Activated effector memory CD4-positive, alpha-beta T cell treated with Interleukin-2 at 50 U/mL for 16 hours (primary cell): ENCODE data around the gene BORCS6.
"Not testable (repeated sequence)": the region's sequence is repeated elsewhere in the genome, so short reads cannot be mapped to it uniquely, and the experiment has no call there.

Experiments used
- DNase-seq: peaks from one replicate; pipeline ENCODE4 v3.0.0-alpha.2; 2020

BORCS6 gene

DNA sequence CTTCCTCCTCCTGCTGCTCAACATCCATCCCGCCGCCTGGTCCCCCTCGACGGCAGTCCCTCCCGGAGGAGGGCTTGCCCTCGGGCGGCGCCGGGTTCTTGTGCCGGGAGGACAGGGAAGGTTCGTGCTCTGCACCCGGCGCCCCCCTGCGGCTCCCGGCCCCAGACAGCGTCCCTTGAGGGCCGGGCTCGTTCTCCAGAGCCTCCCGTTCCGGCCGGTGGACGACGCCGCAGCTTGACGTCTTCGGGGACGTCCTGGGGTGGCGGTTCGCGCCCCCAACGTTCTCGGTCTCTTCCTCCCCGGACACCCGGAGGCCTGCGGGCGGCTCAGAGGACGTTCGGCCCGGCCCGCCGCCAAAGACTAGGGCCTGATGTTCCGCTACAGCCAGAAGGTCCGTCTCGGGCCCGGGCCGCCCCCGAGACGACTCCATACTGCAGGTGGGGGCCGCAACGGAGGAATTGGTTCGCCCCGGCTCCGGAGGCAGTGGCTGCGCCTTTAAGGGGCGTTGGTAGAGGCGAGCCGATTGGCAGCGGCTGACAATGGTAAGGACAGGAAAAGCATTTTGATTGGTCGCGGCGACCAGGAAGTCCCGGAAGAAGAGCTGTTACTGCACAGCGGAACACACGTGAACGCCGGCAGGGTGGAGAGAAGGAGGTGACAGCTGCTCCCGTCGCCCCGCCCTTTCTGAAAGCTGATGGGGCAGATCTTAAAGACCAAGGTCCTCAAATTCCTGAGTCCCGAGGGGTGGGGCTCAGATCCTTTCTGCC, at the start of gene BORCS6:
BORCS6 (minus strand) TSS at position 470 of the 767 bp plus-strand sequence; CDS start at position 430, 40 bp downstream.
- peak; percentile 90 for DNase-seq

DNA sequence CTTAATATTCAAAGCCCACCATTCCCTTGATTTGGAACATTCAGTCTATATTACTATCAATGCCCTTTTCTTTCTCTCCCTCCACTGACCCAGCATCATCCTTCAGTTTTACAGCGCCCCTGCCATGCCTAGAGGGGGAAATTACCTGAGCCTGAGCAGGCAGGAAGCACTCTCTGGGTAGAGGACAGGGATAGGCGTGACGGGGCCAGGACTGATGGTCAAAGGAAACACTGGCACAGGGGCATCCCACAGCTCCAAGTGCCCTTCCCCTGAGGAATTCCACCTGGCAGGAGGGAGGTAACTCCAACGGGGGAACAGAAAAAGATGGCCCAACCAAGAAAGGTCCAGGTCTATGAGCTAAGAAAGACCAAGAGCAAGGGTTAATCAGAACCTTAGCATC, 47.9 kb upstream of the BORCS6 start:
- DNase-seq = no peak

DNA sequence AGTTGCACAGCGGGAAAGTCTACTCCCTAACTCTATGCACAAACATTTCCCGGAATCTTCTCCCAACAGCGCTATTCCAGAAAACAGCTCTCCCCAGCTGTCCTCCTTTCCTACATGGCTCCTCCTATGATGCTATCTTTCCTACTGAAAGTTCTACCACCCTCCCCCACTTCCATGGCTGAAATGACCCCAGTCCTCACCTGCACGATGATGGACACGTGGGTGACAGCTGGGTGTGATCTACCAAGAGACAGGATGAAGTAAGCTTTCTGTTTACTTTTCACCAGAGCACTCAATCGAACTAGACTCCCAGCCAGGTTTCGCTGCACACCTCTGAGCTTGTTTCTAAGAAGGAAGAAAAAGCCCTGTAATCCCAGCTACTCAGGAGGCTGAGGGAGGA, 47.2 kb upstream of the BORCS6 start:
- DNase-seq = no peak

DNA sequence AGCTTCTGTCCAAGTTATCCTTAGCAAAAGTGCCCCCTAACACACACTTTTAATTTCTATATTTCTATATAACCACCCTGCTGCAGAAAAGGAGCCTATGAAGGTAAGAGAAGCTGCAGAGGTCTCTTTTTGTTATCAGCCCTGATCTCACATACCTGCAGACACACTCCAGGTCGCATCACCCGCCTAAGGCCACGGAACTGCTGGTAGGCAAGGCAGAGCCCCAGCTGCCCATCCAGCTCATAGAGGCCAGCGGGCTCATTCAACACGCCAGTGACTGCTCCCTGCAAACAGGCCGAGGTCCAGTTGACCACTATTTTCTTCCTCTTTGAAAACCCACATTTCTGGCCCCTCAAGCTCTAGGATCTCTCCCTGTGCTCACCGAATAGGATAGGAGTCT, 45.7 kb upstream of the BORCS6 start:
- DNase-seq = no peak

DNA sequence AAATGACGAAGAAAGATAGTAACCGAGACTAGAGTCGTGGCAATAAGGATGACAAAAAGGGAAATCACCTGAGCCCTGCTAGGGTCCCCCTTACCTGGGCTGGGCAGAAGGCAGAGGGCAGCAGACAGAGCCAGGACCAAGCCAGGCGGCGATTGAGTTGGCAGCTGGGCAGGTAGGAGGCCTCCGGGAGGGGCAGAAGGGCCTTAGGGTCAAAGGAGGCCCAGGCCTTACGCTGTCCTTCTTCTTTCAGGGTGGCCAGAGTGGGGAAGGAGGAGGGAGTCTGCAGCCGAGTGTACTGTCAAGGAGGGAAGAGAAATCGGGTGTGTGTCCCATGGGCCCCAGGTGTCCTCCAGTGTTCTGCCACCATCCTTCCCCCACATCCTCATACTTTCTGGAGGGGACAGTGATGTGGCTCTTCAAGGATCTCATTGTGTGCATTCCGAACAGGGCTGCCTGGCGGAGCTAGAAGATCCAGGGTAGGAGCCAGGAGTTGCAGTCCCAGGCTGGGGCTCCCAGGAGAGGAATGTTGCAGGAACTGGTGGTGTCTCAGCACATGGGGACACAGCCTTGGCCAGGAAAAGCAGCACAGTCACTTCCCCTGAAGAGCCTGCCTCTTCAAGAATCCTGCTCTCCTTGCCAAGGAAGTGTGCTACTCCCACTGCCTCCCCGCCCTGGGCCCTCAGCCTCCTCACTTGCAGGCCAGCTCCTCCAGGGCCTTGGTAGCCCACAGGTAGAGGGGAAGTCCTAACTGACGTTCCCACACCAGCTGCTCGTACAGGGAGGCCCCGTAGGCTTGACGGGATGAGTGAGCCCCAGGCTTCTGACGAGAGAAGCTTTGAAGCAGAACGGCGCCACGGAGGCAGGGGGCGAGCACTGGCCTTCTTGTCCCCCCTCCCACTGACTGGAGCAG, 44.6 kb upstream of the BORCS6 start:
- DNase-seq = no peak

DNA sequence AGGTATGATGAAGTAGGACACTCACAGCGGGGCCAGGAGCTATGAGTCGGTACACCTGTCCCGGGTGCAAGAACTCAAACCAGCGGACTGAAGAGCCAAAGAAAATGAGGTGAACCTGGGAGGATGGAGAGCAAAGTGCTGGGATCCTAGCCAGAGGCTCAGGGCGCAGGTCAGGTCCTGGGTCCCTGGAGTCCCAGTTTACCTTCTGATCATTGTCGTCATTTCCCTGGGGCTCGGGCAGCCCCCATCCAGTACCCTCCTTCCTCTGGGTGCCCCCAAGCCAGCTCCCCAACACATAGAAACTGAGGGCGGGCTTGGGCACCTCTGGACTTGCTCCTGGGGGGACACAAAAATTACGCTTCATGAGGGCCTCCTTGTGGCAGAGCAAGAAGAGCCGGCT, 41.7 kb upstream of the BORCS6 start:
- no peak for DNase-seq

DNA sequence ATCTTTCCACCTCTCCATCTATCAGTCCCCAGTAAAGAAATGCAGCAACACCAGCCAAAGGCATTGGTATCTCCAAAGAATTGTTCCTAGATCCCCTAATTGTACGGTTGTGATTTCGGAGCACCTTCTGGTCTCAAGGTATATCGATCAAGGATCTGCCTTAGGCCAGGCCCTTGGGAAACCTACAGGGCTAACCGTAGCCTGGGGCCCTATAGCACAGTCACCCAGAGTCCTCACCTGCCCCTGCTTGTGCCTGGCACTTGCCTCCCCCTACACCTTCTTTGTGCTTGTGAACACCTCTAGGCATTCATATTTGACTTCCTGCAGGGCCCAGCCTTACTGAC, 37.2 kb upstream of the BORCS6 start:
- DNase-seq = no peak

DNA sequence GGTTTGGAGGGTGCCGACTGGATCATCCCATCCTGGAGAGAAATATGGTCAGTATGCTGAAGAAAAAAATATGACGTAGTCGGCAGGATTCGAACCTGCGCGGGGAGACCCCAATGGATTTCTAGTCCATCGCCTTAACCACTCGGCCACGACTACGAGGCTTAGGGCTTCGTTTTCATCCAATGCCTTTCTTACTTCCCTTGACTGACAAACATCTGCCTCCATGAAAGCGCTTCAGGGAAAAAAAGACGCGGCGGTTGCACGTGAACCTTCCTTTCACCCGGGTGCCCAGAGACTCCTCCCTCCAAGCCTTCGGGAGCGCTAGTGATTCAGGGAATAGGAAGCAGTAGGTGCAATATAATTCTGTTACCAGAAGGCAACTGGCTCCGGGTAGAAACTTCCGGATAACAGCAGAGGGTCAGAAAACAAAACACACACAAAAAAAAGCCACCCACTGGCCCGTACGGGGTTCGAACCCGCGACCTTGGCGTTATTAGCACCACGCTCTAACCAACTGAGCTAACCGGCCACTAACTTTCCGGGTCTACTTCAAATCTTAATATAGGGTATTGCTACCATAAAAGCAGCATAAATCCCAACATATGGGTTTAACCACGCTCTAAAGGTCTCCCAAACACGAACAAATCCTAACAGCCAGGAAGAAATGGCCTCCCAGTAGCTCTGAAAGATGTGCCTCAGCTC, 36.7 kb upstream of the BORCS6 start:
- no peak for DNase-seq

DNA sequence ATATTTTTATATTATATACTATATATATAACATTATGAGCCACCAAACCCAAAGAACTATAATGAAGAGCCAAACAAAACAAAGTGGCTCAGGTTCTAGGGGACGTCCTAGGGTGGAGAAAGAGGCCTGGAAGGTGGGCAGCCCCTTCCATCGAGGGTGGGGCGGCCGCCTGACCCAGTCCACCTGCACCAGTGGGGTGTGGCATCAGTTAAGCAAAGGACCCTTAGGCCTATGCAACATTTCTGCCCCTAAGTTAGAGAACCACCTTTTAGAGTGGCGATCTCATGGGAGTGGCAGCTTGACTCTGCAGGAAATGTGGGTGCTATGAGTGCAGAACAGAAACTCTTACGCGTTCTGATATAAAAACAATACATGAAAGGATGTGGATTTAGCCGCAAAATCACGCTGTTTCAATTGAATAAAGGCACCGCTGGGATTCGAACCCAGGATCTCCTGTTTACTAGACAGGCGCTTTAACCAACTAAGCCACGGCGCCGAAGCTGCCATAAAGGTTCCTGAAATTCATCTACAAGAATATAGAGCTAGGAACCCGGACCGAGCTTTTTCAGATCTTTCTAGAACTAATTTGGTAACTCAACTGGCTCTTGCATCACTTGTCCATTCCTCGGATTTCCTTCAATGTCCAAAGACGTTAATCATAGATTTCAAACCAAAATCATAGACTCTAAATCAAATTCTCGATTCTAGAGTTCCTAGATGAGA, 36.0 kb upstream of the BORCS6 start:
- peak; percentile 41 for DNase-seq

DNA sequence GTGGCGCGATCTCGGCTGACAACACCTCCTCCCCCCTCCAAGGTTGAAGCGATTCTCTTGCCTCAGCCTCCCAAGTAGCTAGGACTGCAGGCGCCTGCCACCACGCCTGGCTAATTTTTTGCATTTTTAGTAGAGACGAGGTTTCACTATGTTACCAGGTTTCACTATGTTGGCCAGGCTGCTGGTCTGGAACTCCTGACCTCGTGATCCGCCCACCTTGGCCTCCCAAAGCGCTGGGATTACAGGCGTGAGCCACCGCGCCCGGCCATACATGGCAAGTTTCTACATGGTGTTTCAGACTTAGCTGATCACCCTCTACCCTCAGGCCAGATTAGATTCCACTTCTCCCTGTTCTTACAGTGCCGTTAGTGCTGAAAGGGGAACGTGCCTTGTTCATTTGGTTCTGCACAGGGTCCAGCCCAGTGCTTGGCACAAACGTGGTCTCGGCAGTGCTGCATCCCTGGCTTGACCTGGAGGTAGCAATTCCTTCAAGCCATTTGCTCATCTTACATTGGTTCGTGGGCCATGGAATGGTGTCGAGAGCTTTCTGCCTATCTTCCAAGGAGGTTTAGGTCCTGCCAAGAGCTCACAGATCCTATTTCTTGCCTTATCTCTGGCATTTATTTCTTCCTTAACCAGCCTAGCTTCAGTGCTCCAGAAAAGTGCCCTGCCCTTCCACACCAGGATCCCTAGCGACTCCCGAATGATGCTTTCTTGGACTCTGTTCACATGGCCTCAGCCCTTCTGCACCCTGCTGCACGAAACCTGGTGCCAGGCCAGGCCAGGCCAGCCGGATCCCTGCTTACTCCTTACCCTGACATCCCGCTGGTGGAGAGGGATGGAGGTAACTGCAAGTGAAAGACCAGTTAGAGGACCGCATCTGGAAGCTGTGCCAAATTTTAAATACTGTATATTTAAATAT, 35.2 kb upstream of the BORCS6 start:
- no peak for DNase-seq

DNA sequence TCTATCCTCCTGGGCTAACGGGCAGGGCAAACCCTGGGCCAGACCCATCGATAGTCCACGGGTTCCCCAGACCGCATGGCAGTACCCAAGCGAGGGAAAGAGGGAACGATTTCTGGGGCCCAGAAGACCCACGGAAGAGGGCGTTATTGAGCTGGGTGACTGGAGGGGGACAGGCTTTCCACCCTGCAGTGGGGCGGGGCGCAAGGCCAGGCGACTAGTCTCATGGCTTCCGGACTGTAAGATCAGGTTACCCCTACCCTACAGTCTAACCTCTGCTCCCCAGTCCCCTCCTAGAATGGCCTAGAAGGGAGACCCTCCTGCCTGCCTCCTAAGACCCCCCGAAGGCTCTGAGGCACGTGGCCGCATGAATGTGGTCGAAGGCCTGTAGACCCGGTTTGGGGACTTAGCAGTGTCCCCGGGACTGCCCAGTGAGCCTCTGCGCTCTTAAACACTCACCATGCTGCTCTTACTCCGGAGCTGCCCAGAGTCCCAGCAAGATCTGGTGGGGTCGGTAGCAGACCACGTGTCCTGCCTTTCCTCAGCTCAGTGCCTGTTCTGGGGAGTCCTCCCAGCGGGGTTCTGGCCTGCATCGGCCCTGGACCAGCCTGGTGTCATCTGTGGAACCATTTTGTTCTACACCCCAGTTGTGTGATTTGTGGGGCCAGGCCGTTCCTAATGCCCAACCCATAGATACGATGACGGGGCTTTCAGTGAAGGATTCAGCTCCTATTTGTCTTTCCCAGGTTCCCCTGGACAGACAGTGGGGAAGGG, 33.6 kb upstream of the BORCS6 start:
- no peak for DNase-seq

DNA sequence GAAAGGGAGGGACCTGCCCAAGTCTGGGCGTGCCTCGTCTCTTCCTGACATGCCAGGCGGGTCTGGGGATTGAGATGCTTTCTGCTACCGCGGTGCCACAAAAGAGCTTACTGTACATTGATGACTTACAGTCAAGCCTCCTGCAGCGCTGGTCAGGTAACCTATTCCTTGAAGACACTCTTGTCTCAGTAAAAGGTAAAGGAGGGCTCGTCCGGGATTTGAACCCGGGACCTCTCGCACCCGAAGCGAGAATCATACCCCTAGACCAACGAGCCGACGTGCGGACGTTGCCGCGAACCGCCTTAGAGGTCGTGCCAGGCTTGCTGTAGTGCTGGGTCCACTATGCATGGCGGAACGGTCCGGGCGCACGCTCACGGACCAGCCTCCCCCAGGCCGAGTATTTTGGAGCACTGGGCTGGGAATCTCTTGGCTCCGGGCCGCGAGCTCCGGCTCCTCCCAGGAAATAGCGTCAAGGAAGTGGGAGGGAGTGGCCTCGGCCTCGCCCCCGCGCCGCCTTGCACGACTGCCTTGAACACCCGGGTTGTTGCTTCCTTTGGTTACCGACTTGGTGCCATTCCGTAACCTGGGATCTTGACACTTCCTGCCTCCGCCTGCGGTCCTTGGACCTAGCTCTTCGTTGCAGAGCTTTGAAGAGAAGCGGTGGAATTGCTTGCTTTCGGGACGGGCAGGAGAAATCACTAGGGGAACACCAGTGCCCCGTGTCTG, 32.8 kb upstream of the BORCS6 start:
- peak; percentile 82 for DNase-seq

DNA sequence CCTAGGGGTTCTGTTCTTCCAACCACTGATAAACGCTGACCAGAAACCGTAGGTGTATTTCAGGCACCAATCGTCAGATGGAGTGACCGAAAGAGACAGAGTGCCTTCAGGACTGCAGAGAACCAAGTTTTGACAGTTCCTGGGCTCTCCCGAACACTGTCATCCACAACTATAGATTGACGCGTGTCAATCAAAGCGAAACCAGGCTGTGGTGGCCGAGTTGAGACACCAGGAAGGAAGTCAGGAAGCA, 32.3 kb upstream of the BORCS6 start:
- peak; percentile 64 for DNase-seq

DNA sequence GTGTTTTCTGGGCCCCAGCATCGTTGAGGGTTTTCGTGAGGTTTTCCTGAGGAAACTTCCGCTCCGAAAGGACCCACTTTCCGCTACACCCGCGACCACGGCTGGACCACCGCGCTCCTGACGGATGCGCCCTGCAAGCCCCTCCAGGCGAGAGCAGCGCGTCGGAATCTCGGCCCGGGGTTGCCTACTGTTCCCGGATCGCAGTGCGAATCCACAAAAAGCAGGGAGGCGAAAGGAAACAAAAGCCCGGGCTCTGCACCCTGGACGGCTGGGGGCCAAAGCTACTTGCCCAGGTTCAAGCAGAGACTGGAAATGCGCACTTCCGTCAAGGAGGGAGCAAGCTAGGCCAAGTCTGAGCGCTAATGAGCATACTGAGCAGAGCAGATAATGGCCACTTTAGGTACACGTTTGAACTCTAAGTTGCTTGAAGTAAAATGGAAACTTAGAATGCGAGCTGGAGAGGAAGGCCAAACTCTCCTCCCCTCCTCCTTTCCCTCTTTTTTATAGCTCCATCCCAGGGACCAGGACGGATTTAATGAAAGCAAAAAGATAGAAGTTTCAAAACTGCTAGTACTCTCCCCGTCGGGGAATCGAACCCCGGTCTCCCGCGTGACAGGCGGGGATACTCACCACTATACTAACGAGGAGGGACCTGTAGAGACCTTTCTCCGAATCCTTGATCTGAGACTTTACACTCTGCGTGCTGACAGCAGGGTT, 31.8 kb upstream of the BORCS6 start:
- DNase-seq = peak; percentile 79

DNA sequence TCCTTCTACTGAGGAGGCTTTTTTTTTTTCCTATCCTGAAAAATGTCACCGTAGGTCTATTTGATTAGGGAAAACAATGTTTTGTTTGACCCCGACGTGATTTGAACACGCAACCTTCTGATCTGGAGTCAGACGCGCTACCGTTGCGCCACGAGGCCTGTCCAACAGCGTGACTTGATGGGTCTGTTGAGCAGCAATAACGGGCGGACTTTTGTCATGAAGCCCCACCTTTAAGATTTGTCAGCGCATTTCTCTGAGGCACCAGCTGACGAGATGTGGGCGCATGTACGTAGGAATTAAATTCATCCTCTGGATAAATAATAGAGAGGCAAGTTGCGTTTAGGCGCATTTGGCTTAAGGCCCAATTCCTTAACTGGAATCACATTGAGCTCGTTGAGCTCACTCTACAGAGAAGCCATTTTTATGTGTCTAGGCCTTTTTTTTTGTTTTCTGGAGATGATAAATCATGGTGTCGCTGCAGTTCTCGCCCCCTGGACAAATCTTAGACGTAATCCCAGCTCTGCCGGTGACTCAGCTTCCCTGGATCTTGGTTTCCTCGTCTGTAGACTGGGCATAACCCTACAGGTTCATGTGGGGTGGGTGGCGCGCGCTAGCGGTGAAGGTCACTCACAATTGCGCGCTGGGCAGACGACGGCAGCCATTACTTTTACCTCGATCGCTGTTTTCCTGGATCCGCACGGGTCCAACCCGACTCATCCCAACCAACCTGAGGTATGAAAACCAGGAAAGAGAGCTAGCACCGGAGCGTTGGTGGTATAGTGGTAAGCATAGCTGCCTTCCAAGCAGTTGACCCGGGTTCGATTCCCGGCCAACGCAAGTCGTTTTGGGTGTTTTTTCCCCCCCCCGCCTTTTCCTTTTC, 31.0 kb upstream of the BORCS6 start:
- peak; percentile 70 for DNase-seq

DNA sequence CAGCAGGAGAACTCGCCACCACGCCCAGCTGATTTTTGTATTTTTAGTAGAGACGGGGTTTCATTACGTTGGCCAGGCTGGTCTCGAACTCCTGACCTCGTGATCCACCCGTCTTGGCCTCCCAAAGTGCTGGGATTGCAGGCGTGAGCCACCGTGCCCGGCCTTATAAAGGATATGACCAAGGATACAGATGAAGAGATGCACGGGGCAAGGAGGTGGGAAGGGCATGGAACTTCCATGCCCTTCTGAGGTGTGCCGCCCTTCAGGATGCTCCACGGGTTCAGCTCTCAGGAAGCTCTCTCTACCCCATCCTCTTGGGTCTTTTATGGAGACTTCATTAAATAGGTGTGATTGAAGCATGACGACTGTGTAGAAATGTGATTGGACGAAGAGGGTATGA, 24.0 kb upstream of the BORCS6 start:
- not testable (repeated sequence) for DNase-seq

DNA sequence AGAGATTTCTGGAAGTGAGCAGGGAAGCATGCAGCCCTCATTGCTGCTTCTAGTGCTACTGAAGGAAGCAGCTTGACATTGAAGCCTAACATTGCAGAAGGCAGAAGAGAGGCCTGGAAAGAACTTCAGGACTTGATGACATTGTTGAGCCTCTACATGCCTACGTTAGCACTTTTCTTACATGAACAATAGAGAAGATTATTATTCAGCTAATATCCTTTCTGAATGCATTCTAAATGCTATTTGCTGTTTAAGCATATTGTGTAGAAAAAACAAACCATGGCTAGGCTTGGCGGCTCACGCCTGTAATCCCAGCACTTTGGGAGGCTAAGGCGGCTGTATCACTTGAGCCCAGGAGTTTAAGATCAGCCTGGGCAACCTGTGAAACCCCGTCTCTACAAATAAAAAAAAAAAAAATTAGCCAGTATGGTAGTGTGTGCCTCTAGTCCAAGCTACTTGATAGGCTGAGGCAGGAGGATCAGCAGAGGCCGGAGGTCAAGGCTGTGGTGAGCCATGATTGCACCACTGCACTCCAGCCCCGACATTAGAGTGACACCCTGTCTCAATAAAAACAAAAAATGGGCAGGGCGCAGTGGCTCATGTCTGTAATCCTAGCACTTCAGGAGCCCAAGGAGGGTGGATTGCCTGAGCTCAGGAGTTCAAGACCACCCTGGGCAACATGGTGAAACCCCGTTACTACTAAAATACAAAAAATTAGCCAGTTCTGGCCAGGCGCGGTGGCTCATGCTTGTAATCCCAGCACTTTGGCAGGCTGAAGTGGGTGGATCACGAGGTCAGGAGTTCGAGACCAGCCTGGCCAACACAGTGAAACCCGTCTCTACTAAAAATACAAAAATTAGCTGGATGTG, 22.6 kb upstream of the BORCS6 start:
- no peak for DNase-seq
